ENCODE measurements around the gene LRRN2.

LRRN2 gene

DNA sequence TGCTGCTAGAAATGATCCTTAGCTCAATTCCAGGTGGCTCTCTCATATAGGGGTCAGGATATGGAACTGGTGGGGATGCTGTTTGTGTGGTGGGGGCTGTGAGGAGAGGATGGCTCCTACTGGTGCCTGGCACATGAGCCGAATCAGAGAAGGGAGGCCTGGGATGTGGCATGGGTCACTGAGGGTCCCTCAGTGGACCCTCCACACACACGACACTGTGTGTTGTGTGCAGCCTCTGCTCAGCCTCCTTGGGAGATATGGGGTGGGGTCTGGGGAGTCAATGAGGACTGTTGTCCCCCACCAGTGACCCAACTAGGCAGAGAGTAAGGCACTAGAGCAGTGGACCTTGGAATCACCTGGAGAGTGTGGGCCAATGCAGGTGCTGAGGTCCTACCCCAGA is 3.2 kb upstream of the LRRN2 start:
- DNase-seq = no peak

- DNase-seq = no peak
Observed at GRCh38 chr1:204688007-204688406, 2.5 kb upstream of the LRRN2 start.

DNA sequence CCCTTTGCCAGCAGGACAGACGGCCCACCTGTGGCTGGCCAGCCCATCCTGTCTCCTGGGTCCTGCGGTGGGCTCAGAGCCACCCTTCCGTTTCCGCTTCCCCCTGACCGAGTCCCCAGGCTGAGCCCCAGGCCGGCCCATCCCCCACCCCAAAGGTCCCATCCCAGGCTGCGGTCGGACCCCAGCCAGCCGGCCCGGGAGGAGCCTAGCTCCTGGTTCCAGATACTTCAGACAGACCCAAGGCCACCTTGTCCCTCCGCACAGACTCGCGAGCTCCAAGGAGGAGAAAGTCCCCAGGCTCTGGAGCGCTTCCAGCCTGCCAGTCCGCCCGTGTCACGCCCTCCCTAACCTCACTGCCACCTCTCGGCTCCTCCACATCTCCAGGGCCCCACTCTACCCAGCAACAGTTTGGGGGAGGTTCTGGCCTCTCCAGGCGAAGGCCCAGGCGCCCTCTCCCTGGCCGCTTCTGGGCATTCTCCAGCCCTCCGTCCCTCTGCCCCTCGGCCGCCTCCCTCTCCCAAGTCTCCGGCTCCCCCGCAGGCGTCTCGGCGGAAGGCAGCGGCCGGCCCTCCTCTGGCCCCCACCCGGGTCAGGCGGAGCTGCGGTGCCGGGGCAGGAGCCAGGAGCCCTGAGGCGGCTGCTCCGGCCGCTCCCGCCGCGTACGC is 835 bp downstream of the LRRN2 start:
- peak; percentile 37 for DNase-seq

DNA sequence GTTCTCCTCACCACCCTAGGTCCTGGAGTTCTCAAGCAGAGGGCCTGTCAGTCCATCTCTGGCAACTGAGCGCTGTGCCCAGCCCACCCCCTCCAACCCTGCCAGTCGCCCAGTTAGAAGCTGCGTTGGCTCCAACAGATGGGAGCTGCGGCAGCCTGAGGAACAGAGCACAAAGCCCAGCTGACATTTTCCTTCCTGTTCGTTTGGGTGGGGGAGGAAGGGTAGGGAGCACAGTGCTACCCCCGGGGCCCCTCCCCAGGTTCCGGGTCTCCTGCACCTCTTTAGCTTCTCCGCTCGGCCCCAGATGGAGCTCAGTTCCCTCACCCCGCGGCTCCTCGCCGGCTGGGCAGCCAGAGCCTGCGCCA is 1.4 kb downstream of the LRRN2 start:
- no peak for DNase-seq

DNA sequence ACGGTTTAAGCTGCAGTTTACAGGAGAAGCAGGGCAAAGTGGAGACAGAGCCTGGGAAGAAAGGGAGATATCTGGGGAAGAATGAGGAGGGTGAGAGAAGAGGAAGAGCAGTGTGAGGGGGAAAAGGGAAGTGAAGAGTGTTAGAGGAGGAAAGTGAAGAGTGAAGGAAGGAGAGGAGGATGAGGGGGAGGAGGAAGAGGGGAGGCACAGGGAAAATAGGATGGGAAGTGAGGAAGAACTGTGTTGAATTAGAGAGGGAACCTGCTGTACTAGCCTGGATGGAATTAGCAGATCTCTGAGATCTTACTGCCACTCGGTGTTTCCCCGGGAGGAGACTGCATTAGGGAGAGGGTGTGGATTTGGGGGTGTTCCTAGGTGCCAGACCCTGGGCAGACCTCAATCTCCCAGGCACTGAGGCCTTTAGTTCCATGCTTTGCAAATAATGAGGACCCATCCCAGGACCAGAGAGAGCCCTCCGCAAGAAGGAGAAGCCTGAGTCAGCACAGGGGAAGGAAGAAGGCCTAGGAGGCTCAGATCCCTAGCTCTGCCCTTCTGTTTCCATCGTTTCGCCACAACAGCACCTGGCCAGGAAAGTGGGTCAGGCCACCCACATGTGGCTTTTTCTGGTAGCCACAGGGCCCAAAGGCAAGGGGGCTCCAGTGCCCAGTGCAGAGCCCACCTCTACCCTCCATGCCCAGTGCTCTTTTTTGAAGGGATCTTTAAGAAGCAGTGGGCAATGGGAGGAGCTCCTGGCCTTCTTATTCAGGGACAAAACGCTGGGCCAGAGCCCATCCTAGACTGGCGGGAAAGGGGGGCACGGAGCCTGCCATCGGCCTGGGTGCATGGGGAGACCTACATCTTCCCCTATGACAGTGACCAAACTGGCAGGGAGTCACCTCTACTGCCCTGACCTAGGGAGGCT is 2.0 kb downstream of the LRRN2 start:
- no peak for DNase-seq

GRCh38 chr1:204680461-204680860 is 5.1 kb downstream of the LRRN2 start:
- DNase-seq = no peak

DNA sequence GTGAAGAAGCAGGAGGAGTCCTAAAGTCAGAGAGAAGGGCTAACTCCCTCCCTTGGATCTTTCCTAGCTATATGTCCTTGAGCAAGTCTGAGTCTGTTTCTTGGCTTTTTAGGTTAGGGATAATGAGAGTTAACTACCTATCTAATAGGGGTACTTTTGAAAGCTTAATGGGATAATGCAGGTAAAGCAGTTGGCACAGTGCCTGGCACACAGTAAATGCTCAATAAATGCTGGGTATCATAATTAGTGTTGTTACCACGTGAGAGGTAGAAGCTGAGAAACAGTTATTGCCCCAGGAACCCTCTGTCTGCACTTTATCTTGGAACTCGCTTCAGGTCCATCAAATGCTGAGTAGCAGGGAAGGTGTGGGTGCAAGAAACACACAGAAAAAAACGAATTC is 5.5 kb downstream of the LRRN2 start:
- DNase-seq = no peak

GRCh38 chr1:204678721-204679475 is 6.6 kb downstream of the LRRN2 start:
- no peak for DNase-seq

DNA sequence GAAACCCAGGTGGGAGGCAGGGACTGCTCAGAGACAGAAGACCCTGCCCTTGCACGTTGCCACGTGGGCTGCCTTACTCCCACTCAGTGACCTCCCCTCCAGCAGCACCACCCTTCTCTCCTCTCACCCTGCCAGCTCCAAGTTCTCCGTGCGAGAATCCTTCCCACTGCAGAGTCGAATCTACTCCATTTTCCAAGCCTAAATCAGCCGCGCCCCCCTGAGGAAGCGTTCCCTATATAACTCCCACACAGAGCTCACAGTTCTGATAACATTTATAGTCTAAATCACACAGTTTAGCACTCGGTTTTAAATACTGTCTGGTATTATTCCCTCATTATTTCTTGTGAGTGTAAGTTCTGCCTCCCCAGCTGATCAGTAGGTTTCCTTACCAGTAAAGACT is 7.7 kb downstream of the LRRN2 start:
- DNase-seq = no peak

- DNase-seq = no peak
Observed at GRCh38 chr1:204676043-204676442, 9.5 kb downstream of the LRRN2 start.

- DNase-seq = no peak
Observed at GRCh38 chr1:204673909-204674649, 11.5 kb downstream of the LRRN2 start.

GRCh38 chr1:204673209-204673608 is 12.3 kb downstream of the LRRN2 start:
- no peak for DNase-seq

DNA sequence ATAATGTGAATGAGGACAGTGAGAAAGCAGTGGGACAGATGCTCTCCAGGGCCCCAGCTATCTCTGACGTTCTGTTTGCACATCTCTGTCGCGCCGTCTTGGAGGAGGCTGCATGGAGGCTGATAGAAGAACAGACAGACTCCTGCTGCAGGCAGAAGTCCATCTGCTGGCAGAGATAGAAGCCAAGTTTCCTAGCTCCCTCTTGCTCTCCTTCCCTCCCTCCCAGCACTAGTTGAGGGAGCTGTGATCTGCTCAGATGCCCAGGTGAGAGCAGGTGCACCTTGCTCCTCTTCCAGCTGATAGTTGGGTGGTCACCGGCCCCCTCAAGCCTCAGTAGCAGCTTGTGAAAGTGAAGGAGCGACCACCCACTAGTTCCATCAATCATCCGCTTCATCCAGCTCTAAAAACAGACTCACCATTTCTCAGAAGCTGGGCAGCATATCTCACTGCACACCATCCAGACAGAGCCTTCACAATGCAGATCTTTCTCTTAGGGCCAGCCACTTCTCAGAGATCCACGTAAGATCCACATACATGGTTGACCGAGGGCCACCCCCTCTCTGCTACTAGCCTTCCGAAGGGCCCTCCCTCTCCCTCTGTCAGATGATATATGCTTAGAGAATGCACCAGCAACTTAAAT is 12.9 kb downstream of the LRRN2 start:
- DNase-seq = no peak

- no peak for DNase-seq
Observed at GRCh38 chr1:204672069-204672468, 13.5 kb downstream of the LRRN2 start.

- no peak for DNase-seq
Observed at GRCh38 chr1:204670152-204670927, 15.2 kb downstream of the LRRN2 start.

DNA sequence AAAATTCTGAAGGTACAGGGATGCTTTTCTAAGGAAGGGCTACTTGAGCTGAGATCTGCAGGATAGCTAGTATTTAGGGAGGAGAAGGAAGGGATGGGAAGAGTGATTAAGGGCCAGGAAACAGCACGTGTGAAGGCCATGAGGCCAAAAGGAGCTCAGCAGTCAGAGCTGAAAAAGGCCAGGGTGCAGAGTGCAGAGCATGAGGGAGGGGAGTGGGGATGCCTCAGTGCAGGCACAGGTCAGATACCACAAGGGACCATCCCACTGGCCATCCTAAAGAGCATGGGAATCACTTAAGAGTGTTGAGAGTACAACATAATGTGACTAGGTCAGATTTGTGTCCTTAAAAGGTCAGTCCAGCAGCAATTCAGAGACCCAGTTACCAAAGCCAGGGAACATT is 16.0 kb downstream of the LRRN2 start:
- no peak for DNase-seq

DNA sequence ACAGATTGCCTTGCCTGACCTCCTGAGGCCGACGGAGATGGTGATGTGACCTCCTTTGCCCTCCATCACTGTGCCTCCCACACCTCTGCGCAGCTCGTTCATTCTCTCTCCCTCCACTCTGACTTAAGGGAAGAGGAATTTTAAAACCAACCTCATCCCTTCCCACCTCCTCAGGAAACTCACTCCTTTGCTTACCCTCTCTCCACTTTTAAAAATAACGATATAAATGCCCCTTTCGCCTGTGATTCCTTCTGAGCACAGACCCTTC is 21.2 kb downstream of the LRRN2 start:
- DNase-seq = no peak

DNA sequence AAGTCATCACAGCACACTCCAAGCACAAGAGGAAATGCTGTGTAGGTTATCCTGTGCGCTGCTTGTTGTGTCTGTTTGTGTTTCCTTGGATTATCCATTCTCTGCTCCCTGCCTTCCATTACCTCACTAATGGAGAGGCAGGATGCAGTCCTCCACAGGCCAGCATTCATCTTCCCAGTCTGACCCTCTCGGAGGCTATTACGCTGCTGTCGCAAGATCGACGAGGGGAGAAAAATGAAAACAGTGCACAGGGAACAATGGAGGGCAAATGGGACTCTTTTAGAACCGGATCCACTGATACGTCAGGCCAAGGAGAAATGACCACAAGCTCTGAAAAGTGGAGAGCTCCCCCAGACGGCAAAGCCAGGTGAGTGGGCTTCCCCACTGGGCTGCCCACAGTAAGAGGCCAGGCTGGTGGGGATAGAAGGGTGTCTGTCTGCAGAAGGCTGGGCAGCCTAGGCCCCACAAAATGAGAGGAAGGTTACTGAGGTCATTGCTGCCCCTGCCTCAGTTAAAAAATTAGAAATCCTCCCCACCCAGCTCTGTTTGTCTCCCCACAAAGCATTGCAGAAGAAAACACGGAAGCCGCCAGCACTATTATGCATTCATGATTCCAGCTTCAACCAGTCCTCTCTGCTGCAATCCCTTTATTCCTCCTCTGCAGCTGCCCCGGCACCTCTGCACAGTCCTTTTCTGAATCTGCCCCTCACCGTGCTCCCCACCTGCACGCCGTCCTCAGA is 21.7 kb downstream of the LRRN2 start:
- no peak for DNase-seq

DNA sequence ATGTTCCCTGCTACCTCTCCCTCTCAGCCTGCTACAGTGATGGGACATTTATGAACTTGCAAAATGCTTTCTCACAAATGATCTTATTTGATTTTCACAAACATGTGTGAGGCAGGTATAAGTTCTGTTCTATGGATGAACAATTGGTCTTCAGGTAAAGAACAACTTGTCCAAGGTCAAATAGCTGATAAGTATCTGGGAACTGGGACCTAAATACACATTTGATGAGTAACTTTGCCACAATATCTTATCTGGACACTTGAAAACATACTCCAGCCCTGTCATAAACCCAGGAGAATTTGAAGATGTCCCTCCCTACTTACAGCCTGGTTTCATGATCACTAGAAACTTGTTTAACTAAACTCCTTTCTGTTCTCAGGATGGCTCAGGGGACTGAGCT is 23.0 kb downstream of the LRRN2 start:
- DNase-seq = no peak

DNA sequence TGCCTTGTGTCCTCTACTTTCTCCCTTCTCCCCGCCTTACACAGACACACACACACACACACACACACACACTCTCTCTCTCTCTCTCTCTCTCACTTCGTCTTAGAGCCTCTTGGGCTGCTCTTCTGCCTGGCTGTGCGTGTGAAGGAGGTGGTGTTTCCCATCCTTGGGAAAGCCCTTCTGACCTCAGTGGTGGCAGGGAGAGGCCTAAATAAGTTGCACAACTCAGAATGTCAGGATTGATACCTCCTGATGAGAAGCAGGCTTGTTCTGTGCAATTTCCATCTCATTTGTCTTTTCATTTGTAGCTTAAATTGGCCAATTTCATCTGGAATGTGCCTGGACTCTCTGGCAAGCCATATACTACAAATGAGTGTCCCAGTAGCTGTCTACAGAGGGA is 25.0 kb downstream of the LRRN2 start:
- no peak for DNase-seq

GRCh38 chr1:204659056-204659455 is 26.5 kb downstream of the LRRN2 start:
- DNase-seq = no peak
